Astrocyte of the spinal cord (primary cell): ENCODE measurements around the gene EGFLAM.

Source experiments
- DNase-seq: peaks from one replicate; pipeline ENCODE4 v3.0.0; 2011; ENCODE audit warnings: low read depth, low spot score
- H3K4me3 ChIP-seq: 2 replicates; pipeline ENCODE4 v1.5.1; 2011; ENCODE audit warnings: low read depth, mild to moderate bottlenecking, low read length, moderate library complexity
- CTCF ChIP-seq: IDR thresholded peaks from 2 replicates; pipeline ENCODE4 v1.5.1; 2012; ENCODE audit warnings: low read depth, mild to moderate bottlenecking, low read length, inconsistent platforms
- in situ Hi-C: cut with HindIII; loops from 2 replicates; pipeline ENCODE4 v1.10.0; 2017; ENCODE audit warnings: low sequenced_read_pairs

Gene EGFLAM

GRCh38 chr5:38453921-38454320 lies 195.6 kb downstream of the EGFLAM start:
- in situ Hi-C loops = no loop called here
- DNase-seq = no peak
- no peak for TF ChIP-seq CTCF
- no peak overlapping the region for H3K4me3 ChIP-seq

- in situ Hi-C loops = no loop called here
- H3K4me3 ChIP-seq = no peak overlapping the region
- no peak for TF ChIP-seq CTCF
- DNase-seq = no peak
These were observed 197.5 kb downstream of the EGFLAM start for GRCh38 chr5:38455796-38456330.

- DNase-seq = no peak
- H3K4me3 ChIP-seq = no peak overlapping the region
- in situ Hi-C loops = no loop called here
- TF ChIP-seq CTCF = no peak
These were observed 198.5 kb downstream of the EGFLAM start for GRCh38 chr5:38456657-38457399.

GRCh38 chr5:38458174-38458573 lies 199.8 kb downstream of the EGFLAM start:
- TF ChIP-seq CTCF = no peak
- DNase-seq = no peak
- H3K4me3 ChIP-seq = no peak overlapping the region
- in situ Hi-C loops = no loop called here

GRCh38 chr5:38462976-38463633 lies 204.7 kb downstream of the EGFLAM start:
- no peak for TF ChIP-seq CTCF
- in situ Hi-C loops = no loop called here
- DNase-seq = peak; percentile 16
- H3K4me3 ChIP-seq = no peak overlapping the region

- in situ Hi-C loops = no loop called here
- H3K4me3 ChIP-seq = no peak overlapping the region
These were observed 205.5 kb downstream of the EGFLAM start for GRCh38 chr5:38463634-38464521.

More at GRCh38 chr5:38463634-38464521, 205.5 kb downstream of the EGFLAM start:
- peak; percentile 89 for DNase-seq
- no peak for TF ChIP-seq CTCF
